ENCODE data around the gene RGS6.

The RGS6 gene

GRCh38 chr14:72521968-72522741, 589.9 kb downstream of the RGS6 start:
- DNase-seq (ENCODE audit: low read depth in 1 of 2, low spot score in 1 of 2) = no peak

- DNase-seq (ENCODE audit: low read depth in 1 of 2, low spot score in 1 of 2) = no peak
Observed at GRCh38 chr14:72522847-72523246, 590.6 kb downstream of the RGS6 start.

- no peak for DNase-seq (ENCODE audit: low read depth in 1 of 2, low spot score in 1 of 2)
Observed at GRCh38 chr14:72523424-72524294, 591.4 kb downstream of the RGS6 start.

GRCh38 chr14:72524295-72524629, 592.0 kb downstream of the RGS6 start:
- no peak for DNase-seq (ENCODE audit: low read depth in 1 of 2, low spot score in 1 of 2)

- no peak for DNase-seq (ENCODE audit: low read depth in 1 of 2, low spot score in 1 of 2)
Observed at GRCh38 chr14:72525087-72525915, 593.1 kb downstream of the RGS6 start.

GRCh38 chr14:72527591-72527990, 595.4 kb downstream of the RGS6 start:
- DNase-seq (ENCODE audit: low read depth in 1 of 2, low spot score in 1 of 2) = no peak

- no peak for DNase-seq (ENCODE audit: low read depth in 1 of 2, low spot score in 1 of 2)
Observed at GRCh38 chr14:72528059-72528862, 596.0 kb downstream of the RGS6 start.

GRCh38 chr14:72528863-72529175, 596.6 kb downstream of the RGS6 start:
- no peak for DNase-seq (ENCODE audit: low read depth in 1 of 2, low spot score in 1 of 2)

- DNase-seq (ENCODE audit: low read depth in 1 of 2, low spot score in 1 of 2) = no peak
Observed at GRCh38 chr14:72532686-72533454, 600.6 kb downstream of the RGS6 start.

GRCh38 chr14:72535485-72535884, 603.3 kb downstream of the RGS6 start:
- no peak for DNase-seq (ENCODE audit: low read depth in 1 of 2, low spot score in 1 of 2)

GRCh38 chr14:72538387-72538786, 606.2 kb downstream of the RGS6 start:
- no peak for DNase-seq (ENCODE audit: low read depth in 1 of 2, low spot score in 1 of 2)

GRCh38 chr14:72539661-72540315, 607.6 kb downstream of the RGS6 start:
- DNase-seq (ENCODE audit: low read depth in 1 of 2, low spot score in 1 of 2) = no peak

- no peak for DNase-seq (ENCODE audit: low read depth in 1 of 2, low spot score in 1 of 2)
Observed at GRCh38 chr14:72540836-72541235, 608.6 kb downstream of the RGS6 start.

GRCh38 chr14:72541546-72541945, 609.3 kb downstream of the RGS6 start:
- no peak for DNase-seq (ENCODE audit: low read depth in 1 of 2, low spot score in 1 of 2)

- DNase-seq (ENCODE audit: low read depth in 1 of 2, low spot score in 1 of 2) = no peak
Observed at GRCh38 chr14:72543341-72543740, 611.1 kb downstream of the RGS6 start.

GRCh38 chr14:72544615-72545387, 612.6 kb downstream of the RGS6 start:
- DNase-seq (ENCODE audit: low read depth in 1 of 2, low spot score in 1 of 2) = no peak

GRCh38 chr14:72545411-72546311, 613.4 kb downstream of the RGS6 start:
- no peak for DNase-seq (ENCODE audit: low read depth in 1 of 2, low spot score in 1 of 2)

All from stimulated activated CD4-positive, alpha-beta T cell treated with anti-CD3 and anti-CD28 coated beads, Interleukin-15, amount 100 ng/mL, for 1 hour (primary cell).